Cardiac fibroblast (primary cell): ENCODE data around the gene ABCA13.

Experiments
- DNase-seq, 2 donors: peaks; one replicate each; pipeline versions ENCODE4 v3.0.0 to v3.0.0-alpha.2; 2010; ENCODE audit warnings: low read depth in 2 of 2
- H3K4me3 ChIP-seq, 2 donors: replicated peaks in 1 of 2; 1 replicate in 1 of 2; 2 replicates in 1 of 2; pipeline ENCODE4 v1.5.1; 2011; ENCODE audit warnings: low read depth in 2 of 2, low read length in 2 of 2, mild to moderate bottlenecking in 2 of 2, moderate library complexity in 1 of 2
- TF ChIP-seq, protein P1 (sequence below): IDR thresholded peaks from one replicate; pipeline ENCODE4 v1.5.1; 2011; ENCODE audit warnings: low read depth, mild to moderate bottlenecking, low read length, inconsistent platforms

Gene ABCA13

DNA sequence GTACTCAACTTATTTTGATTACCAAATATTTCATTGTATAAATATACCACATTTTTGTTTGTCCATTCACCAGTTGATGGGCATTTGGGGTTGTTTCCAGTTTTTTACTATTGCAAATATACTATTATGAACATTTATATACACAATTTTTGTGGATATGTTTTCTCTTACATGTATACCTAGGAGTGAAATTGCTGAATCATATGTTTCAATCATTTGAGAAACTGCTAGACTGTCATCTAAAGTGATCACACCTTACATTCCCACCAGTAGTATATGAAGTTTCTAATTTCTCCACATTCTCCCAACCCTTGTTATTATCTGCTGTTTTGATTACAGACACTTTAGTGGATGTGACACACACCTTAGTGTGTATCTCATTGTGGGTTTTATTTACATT, 257.9 kb downstream of the ABCA13 start:
- H3K4me3 ChIP-seq, result no peak overlapping the region
- TF ChIP-seq, protein P1, sequence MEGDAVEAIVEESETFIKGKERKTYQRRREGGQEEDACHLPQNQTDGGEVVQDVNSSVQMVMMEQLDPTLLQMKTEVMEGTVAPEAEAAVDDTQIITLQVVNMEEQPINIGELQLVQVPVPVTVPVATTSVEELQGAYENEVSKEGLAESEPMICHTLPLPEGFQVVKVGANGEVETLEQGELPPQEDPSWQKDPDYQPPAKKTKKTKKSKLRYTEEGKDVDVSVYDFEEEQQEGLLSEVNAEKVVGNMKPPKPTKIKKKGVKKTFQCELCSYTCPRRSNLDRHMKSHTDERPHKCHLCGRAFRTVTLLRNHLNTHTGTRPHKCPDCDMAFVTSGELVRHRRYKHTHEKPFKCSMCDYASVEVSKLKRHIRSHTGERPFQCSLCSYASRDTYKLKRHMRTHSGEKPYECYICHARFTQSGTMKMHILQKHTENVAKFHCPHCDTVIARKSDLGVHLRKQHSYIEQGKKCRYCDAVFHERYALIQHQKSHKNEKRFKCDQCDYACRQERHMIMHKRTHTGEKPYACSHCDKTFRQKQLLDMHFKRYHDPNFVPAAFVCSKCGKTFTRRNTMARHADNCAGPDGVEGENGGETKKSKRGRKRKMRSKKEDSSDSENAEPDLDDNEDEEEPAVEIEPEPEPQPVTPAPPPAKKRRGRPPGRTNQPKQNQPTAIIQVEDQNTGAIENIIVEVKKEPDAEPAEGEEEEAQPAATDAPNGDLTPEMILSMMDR, result no peak

DNA sequence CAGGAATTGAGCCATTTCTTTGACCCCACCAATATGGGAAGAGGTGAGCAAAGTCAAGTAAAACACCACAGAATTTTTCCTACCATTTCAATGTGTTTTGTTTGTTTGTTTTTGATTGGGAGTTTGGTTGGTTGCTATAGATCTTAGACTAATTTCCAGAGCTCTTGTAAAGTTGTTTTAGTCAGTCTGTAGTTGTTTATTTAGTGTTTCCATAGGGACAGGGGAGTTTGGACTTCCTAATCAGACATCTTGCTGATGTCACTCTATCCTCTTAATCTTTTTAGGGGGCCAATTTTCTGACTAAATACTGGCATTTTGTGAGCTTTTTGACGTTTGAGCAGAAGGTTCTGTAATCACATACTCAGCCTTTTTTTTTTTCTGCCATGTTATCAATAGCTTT, 266.9 kb downstream of the ABCA13 start:
- TF ChIP-seq, protein P1, result no peak
- DNase-seq, result peak in 1 of 2 donors; percentile 28
- no peak overlapping the region for H3K4me3 ChIP-seq

More for the DNA sequence above, 257.9 kb downstream of the ABCA13 start:
- no peak for DNase-seq

DNA sequence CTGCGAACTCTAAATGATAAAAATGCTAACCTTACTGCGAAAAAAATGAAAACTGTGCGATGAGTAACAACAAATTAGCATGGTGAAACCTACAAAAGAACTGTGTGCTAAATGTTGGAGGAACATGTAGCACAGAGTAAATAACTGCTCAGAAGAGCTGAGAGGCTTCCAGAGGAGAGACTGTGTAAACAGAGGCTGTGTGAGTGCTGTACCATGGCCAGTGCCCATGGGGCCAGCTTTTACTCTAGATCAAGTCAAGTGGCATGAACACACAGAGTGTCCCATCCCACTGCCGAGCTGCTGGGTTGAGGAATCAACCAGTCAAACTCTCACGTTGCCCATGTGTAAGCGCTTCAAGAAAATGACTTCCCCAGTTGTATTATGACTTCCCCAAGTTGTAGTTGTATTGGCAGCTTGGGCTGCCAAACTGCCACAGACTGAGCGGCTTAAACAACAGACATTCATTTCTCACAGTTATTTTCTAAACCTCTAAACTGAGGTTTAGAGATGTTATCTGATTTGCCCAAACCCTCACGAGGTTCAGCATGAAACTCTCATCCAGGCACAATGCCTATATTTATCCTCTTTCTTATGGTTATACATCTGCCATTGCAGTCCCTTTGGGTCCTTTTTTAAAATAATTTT, 270.7 kb downstream of the ABCA13 start:
- H3K4me3 ChIP-seq, result no peak overlapping the region
- TF ChIP-seq, protein P1, result no peak
- DNase-seq, result no peak

GRCh38 chr7:48443051-48443450, 271.8 kb downstream of the ABCA13 start:
- TF ChIP-seq, protein P1, result no peak
- no peak overlapping the region for H3K4me3 ChIP-seq
- no peak for DNase-seq

GRCh38 chr7:48446721-48447120, 275.5 kb downstream of the ABCA13 start:
- TF ChIP-seq, protein P1, result no peak
- H3K4me3 ChIP-seq, result no peak overlapping the region
- no peak for DNase-seq

DNA sequence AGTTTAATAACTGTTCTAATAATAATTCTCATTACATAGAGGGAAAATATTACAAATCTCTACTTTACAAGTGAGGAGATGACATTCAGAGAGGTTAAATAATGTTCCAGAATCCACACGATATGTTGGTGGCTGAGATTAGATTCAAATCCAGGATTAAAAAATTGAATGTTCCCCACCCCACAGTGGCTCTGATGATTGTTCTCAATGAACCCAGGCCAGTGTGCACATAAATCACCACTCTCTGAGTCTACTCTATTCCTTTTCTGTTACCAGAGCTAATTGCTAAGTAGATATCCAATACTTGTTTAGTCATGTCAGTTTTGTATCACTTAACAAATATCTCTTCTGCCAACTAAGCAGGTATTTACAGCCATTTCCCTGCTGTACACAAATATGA, 281.0 kb downstream of the ABCA13 start:
- no peak for DNase-seq
- H3K4me3 ChIP-seq, result no peak overlapping the region
- TF ChIP-seq, protein P1, result no peak

- H3K4me3 ChIP-seq, result no peak overlapping the region
- DNase-seq, result no peak
- TF ChIP-seq, protein P1, result no peak
Measured at GRCh38 chr7:48454750-48455192, 283.5 kb downstream of the ABCA13 start.
